Thyroid gland (tissue), 4 donors: ENCODE data around the gene TSPAN5. TPM values are rescaled to one million over a fixed set of nuclear protein-coding genes. Genes with fewer than 3 reads are reported as not detected.

Source experiments
- DNase-seq, 2 donors: peaks; one replicate each; pipeline ENCODE4 v3.0.0-alpha.2; 2019
- H3K27ac ChIP-seq, 3 donors: fragments of 200-600 bp; sonication (generic); 1 replicate in 2 of 3; 2 replicates in 1 of 3; pipeline ENCODE4 v1.5.1; 2016 to 2019; ENCODE audit warnings: mild to moderate bottlenecking in 1 of 3, moderate library complexity in 1 of 3
- H3K27me3 ChIP-seq: fragments of 200-600 bp; sonication (generic); one replicate; pipeline ENCODE4 v1.5.1; 2019
- H3K36me3 ChIP-seq, 2 donors: fragments of 200-600 bp; sonication (generic); one replicate each; pipeline ENCODE4 v1.5.1; 2016 to 2019
- H3K4me1 ChIP-seq, 2 donors: fragments of 200-600 bp; sonication (generic); one replicate each; pipeline ENCODE4 v1.5.1; 2017 to 2019
- H3K4me3 ChIP-seq, 3 donors: fragments of 200-600 bp; sonication (generic); replicated peaks in 1 of 3; 1 replicate in 2 of 3; 2 replicates in 1 of 3; pipeline ENCODE4 v1.5.1; 2016; ENCODE audit warnings: mild to moderate bottlenecking in 1 of 3
- H3K9me3 ChIP-seq: fragments of 200-600 bp; sonication (generic); one replicate; pipeline ENCODE4 v1.5.1; 2017
- CTCF ChIP-seq, 6 experiments: fragments of 200-600 bp in 3 of 6; fragments of 450-650 bp in 3 of 6; sonication (generic) in 3 of 6; IDR thresholded peaks; one replicate each; pipeline ENCODE4 v1.5.1; 2016 to 2019; ENCODE audit warnings: antibody characterized with exemption in 6 of 6, mild to moderate bottlenecking in 2 of 6, inconsistent platforms in 1 of 6, moderate library complexity in 1 of 6
- POLR2A ChIP-seq, 2 donors: fragments of 450-650 bp; IDR thresholded peaks; one replicate each; pipeline ENCODE4 v1.6.1; 2017; ENCODE audit warnings: antibody characterized with exemption in 2 of 2, mild to moderate bottlenecking in 2 of 2, moderate library complexity in 1 of 2
- WGBS, 2 donors: methylation state at CpG; one replicate each; pipeline ENCODE4 v1.1.5; 2017; 5-methylcytosine and 5-hydroxymethylcytosine counted together
- intact Hi-C: fragments of 100-400 bp; cut with DNase I; formaldehyde crosslinking; loops from one replicate; pipeline ENCODE4 v1.15.1; 2023
- total RNA-seq, 4 donors: library from RNA; depleted of rRNA; stranded (reverse); fragments of >200 nt; gene quantifications; one replicate each; pipeline ENCODE4 v1.2.3, GENCODE V29; 2016

TSPAN5 gene
- total RNA-seq, 4 donors from 2014 or later = 26.4 to 48.0 (median 29.1) TPM

DNA sequence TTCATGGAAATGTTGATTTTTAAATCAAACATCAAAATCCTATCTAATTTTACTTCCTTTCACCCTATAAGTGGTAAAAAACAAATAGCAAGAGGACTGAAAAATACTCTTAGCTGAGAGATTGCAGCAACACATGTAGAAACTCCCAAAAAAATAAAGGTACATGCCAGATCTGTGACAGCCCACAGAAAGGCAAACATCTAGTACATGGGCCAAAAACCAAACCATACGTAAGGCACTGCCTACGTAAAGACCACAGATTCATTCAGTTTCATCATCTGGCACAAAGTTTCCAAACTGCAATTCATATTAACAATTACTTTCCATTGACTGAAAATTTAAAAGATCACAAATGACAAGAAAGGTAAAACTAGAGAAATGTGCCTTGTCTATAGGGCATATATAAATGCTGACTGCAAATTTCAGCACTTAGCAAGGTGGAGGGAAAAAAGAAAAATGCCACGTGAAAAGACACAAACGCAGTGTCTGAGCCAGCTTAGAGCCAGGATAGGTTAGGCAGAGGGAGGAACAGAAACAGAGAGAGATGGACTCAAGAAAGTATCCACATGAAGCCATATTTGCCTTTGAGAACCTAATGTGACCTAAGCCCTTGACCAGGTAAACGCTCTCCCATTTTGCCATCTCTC is 88.1 kb downstream of the TSPAN5 start:
- H3K4me3 ChIP-seq = no peak overlapping the region
- intact Hi-C loops = no loop called here

DNA sequence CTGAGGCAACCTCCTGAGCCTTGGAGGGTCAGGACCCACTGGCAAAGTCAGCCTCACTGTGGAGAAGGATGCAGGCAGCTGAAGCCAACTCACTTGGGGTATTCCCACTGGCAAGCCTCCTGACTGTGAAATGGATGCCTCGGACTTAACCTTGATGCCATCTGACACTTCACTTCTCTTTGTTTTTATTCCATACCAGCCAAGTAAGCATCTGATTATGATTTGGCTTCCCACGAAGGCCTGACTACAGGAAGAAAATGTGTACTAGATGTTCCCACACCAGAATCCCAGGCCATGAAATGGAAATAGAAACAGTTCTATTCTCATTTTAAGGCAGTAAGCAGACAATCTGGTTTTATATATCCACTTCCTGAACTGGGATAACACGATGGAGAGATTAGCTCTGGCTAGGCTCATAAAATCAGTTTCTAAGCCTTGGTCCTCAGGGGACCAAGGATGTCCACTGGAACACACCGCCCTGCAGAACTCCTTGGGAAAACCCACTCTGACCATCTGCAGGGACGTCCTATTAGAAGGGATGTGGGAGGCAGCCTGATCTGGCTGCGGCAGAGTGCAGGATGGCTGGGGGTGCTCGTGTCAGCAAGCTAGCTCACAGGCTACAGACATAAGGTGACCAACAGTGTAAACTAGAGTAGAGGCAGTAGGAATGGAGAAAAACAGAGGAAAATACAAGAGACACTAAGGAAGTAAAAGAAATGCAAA is 89.3 kb downstream of the TSPAN5 start:
- DNase-seq = no peak
- TF ChIP-seq CTCF (IDR thresholded peaks at IDR 0.05) (no peak), POLR2A (IDR thresholded peaks at IDR 0.05) (no peak)
- Histone ChIP-seq H3K27ac (peak overlapping the region in 1 of 3 donors; percentile 41), H3K36me3 (no peaks in the 10 kb centered on the region), H3K9me3 (no peaks in the 10 kb centered on the region), H3K4me3 (no peak overlapping the region), H3K27me3 (no peaks in the 10 kb centered on the region), H3K4me1 (peaks cover 7 to 20% of the 10 kb centered on the region in 2 donors)
- intact Hi-C loops = no loop called here
- 47 to 63% methylated on average over 7 of the region's 7 CpGs for WGBS, 2 donors

More for the DNA sequence above, 88.1 kb downstream of the TSPAN5 start:
- Histone ChIP-seq H3K27me3 (no peaks in the 10 kb centered on the region), H3K36me3 (no peaks in the 10 kb centered on the region), H3K9me3 (no peaks in the 10 kb centered on the region), H3K4me1 (peaks cover 15 to 29% of the 10 kb centered on the region in 2 donors), H3K27ac (no peak overlapping the region)
- no peak for DNase-seq
- TF ChIP-seq POLR2A (IDR thresholded peaks at IDR 0.05) (no peak), CTCF (IDR thresholded peaks at IDR 0.05) (no peak)
- WGBS, 2 donors = 95 to 97% methylated on average over 5 of the region's 5 CpGs

GRCh38 chr4:98567611-98568010 is 90.8 kb downstream of the TSPAN5 start:
- Histone ChIP-seq H3K9me3 (no peaks in the 10 kb centered on the region), H3K4me1 (peaks cover 5 to 7% of the 10 kb centered on the region in 2 donors), H3K4me3 (no peak overlapping the region), H3K36me3 (no peaks in the 10 kb centered on the region), H3K27ac (no peak overlapping the region), H3K27me3 (no peaks in the 10 kb centered on the region)
- no peak for TF ChIP-seq POLR2A (IDR thresholded peaks at IDR 0.05)
- no peak for TF ChIP-seq CTCF (IDR thresholded peaks at IDR 0.05)
- intact Hi-C loops = no loop called here
- 93 to 95% methylated on average over 6 to 7 of the region's 7 CpGs for WGBS, 2 donors
- DNase-seq = no peak

DNA sequence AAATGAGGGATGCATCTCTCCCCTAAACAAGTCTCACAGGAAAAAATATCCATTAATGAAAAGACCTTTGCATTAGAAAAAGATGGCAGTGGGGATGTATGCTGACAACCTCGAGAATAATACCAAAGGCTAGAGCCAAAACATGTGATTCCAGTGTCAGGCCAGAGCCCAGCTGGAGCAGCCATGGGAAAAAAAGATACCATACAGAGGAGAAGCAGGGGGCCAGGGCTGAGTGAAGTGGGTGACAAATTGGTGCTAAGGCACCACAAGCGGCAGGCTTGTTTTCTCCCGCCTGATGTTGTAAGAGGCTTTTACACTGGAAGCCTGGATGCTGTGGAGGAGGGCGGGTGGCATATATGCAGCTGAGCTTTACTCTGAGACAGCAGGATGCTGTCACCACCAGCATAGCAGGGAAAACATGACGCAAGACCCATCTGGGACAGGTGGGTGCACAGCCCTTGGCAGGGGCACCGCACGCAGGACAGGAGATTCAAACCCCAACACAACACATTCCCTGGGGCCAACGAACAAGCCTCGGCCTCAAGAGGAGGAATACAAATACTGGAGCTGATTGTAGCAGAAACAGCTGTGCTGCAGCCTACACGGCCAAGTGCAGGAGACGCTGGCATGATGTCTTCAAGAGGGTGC is 91.9 kb downstream of the TSPAN5 start:
- Histone ChIP-seq H3K9me3 (no peaks in the 10 kb centered on the region), H3K4me1 (peaks cover 4 to 5% of the 10 kb centered on the region in 2 donors), H3K4me3 (no peak overlapping the region), H3K36me3 (no peaks in the 10 kb centered on the region), H3K27me3 (no peaks in the 10 kb centered on the region), H3K27ac (peak overlapping the region in 1 of 3 donors; percentile 55)
- TF ChIP-seq POLR2A (IDR thresholded peaks at IDR 0.05) (no peak), CTCF (IDR thresholded peaks at IDR 0.05) (no peak)
- no peak for DNase-seq
- intact Hi-C loops = no loop called here
- WGBS, 2 donors = 79 to 80% methylated on average over 9 to 11 of the region's 11 CpGs
